Mammary epithelial cell (primary cell): ENCODE data around the gene TRAPPC2B.
A peak's percentile ranks its signal among the peaks of the same experiment; 100 is the strongest.

Experiments used
- CTCF ChIP-seq, 2 donors: IDR thresholded peaks in 1 of 2; conservative IDR thresholded peaks in 1 of 2; 2 replicates each; pipeline ENCODE4 v1.5.1; 2011 to 2012; ENCODE audit warnings: inconsistent platforms in 2 of 2, low read length in 2 of 2, mild to moderate bottlenecking in 2 of 2, control low read depth in 1 of 2, low read depth in 1 of 2; ENCODE audit not compliant: insufficient read depth in 1 of 2; ENCODE audit errors: extremely low read depth in 1 of 2
- EZH2 ChIP-seq: IDR thresholded peaks from 2 replicates; pipeline ENCODE4 v1.6.1; 2012; ENCODE audit warnings: low read length, inconsistent platforms, borderline replicate concordance

DNA sequence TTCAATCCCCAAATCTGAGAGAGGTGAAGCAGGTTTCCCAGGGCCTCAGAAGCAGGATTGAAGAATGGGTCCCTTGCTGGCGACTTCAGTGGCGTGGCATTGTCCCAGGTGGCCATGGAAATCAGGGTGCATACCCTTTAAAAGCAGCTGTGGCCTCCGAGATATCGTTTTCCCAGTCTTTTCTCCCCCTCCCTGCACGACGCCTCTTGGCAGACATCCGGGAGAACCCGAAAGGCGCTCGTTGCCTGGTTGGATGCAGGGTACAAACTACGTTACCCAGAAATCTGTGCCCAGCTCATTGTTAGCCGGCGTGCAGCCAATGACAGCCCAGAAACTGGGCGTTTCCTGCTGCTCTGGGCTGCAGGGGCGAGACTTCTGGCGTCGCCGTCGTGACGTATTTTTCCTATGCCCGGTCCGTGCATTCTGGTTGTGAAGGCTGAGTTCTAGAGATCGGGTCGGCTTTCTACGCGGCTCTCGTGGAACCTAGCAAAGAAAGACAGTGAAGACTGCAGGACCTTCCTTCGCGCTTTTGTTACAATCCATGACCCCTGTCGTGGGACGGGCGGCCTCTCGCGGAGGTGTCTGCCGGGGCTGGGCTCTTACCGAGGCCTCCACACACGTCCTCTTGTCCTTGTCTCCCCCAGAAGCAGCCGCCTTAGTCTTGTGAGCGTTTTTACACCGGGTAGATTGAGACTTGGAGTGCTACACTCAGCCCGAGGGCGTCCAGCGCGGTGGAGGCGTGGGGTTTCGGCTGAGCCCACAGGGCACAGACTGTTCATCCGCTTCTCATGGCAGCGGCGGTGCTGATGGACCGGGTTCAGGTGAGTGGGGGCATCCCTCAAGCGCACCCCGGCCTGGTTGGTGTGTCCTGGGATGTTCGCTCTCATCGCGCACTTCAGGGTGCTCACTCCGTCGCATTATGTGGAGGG lies 12.2 kb upstream of the TRAPPC2B start, which contains the start of gene ZNF304:
- TF ChIP-seq EZH2 (no peak), CTCF (conservative IDR thresholded peaks at IDR 0.05 in 1 of 2, IDR thresholded peaks at IDR 0.05 in 1 of 2; ENCODE audit: extremely low read depth in 1 of 2, insufficient read depth in 1 of 2, low read depth in 1 of 2, low read length in 2 of 2) (peak in 1 of 2 donors; percentile 7)
